22Rv1 (cell line): ENCODE measurements around the gene DERA.
"Not testable (repeated sequence)": the region's sequence is repeated elsewhere in the genome, so short reads cannot be mapped to it uniquely, and the experiment has no call there.

Experiments
- H3K27ac ChIP-seq: fragments of 450-650 bp; 2 replicates; pipeline ENCODE4 v1.5.1; 2017
- CTCF ChIP-seq: fragments of 450-650 bp; IDR thresholded peaks from 2 replicates; pipeline ENCODE4 v1.5.1; 2017; ENCODE audit warnings: mild to moderate bottlenecking
- ZFX ChIP-seq: fragments of 450-650 bp; IDR thresholded peaks from 2 replicates; pipeline ENCODE4 v1.6.1; 2017; ENCODE audit warnings: antibody characterized with exemption, borderline replicate concordance

The DERA gene

GRCh38 chr12:16043480-16043879 is 132.3 kb downstream of the DERA start:
- no peak for TF ChIP-seq CTCF
- TF ChIP-seq ZFX = no peak
- no peak overlapping the region for H3K27ac ChIP-seq

- no peak overlapping the region for H3K27ac ChIP-seq
- TF ChIP-seq ZFX (no peak), CTCF (no peak)
Measured at GRCh38 chr12:16046266-16046665, 135.1 kb downstream of the DERA start.

- H3K27ac ChIP-seq = no peak overlapping the region
- TF ChIP-seq CTCF (no peak), ZFX (no peak)
Measured at GRCh38 chr12:16048511-16048910, 137.4 kb downstream of the DERA start.

GRCh38 chr12:16056910-16057309 is 145.8 kb downstream of the DERA start:
- TF ChIP-seq ZFX (no peak), CTCF (no peak)

GRCh38 chr12:16057351-16057751 is 146.2 kb downstream of the DERA start:
- H3K27ac ChIP-seq = not testable (repeated sequence)

More at GRCh38 chr12:16056910-16057309, 145.8 kb downstream of the DERA start:
- H3K27ac ChIP-seq = no peak overlapping the region

- TF ChIP-seq ZFX (no peak), CTCF (no peak)
- H3K27ac ChIP-seq = no peak overlapping the region
Measured at GRCh38 chr12:16062611-16063010, 151.5 kb downstream of the DERA start.

GRCh38 chr12:16063726-16064125 is 152.6 kb downstream of the DERA start:
- H3K27ac ChIP-seq = no peak overlapping the region
- TF ChIP-seq ZFX = no peak
- no peak for TF ChIP-seq CTCF

GRCh38 chr12:16070113-16070512 is 159.0 kb downstream of the DERA start:
- TF ChIP-seq CTCF (no peak), ZFX (no peak)
- H3K27ac ChIP-seq = no peak overlapping the region
